ACC112 (cell line): Measurements from ENCODE around the gene PCOLCE2.
"Not testable (repeated sequence)": the region's sequence is repeated elsewhere in the genome, so short reads cannot be mapped to it uniquely, and the experiment has no call there.

ENCODE experiments used
- H2AFZ ChIP-seq: fragments of 200-600 bp; sonication (generic); one replicate; pipeline ENCODE4 v1.6.0; 2017; ENCODE audit warnings: antibody characterized with exemption, low read length; ENCODE audit not compliant: unreplicated experiment
- H3K27ac ChIP-seq: fragments of 200-600 bp; sonication (generic); 2 replicates; pipeline ENCODE4 v1.5.1; 2014; ENCODE audit warnings: low read depth, mild to moderate bottlenecking, antibody characterized with exemption, low read length, moderate library complexity
- H3K27me3 ChIP-seq: fragments of 200-600 bp; sonication (generic); 2 replicates; pipeline ENCODE4 v1.6.1; 2014; ENCODE audit warnings: mild to moderate bottlenecking, antibody characterized with exemption, low read length, moderate library complexity, mixed read lengths; ENCODE audit not compliant: insufficient read depth
- H3K36me3 ChIP-seq: fragments of 200-600 bp; sonication (generic); 2 replicates; pipeline ENCODE4 v1.6.1; 2016; ENCODE audit warnings: mild to moderate bottlenecking, antibody characterized with exemption, low read length, moderate library complexity, mixed read lengths; ENCODE audit not compliant: insufficient read depth
- H3K4me1 ChIP-seq: fragments of 200-600 bp; sonication (generic); one replicate; pipeline ENCODE4 v1.6.1; 2016; ENCODE audit warnings: low read length, mixed read lengths; ENCODE audit not compliant: insufficient read depth, unreplicated experiment, control insufficient read depth
- H3K4me3 ChIP-seq: fragments of 200-600 bp; sonication (generic); 2 replicates; pipeline ENCODE4 v1.5.1; 2014; ENCODE audit warnings: mild to moderate bottlenecking, low read depth, low read length
- H3K79me2 ChIP-seq: fragments of 200-600 bp; sonication (generic); one replicate; pipeline ENCODE4 v1.6.0; 2016; ENCODE audit warnings: low read length; ENCODE audit not compliant: control insufficient read depth, unreplicated experiment, insufficient read depth

PCOLCE2 gene

DNA sequence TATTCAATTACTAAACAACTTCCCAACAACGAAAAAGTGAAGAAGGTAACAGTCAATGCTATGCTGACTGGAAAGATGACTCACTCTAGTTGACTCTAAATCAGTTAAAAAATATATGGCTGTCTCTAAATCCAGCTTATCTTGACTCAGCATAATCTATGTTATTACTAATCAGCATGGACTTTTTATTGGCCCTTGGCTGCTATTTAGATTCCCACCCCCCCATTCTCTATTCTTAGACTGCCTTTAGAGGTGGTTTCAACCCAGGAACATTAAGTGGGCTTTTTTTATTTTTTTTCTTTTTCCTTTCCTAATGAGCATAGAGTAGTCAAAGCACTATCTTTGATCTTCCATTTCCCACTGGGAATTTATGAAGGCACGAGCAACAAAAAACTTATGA lies 1.9 kb downstream of the PCOLCE2 start:
- no peaks in the 10 kb centered on the region; the same call in 1 of the 2 replicates for H3K36me3 ChIP-seq
- peaks cover 15% of the 10 kb centered on the region for H3K79me2 ChIP-seq
- H3K27ac ChIP-seq: peak overlapping the region; percentile 62
- peak overlapping the region; percentile 87 for H3K4me3 ChIP-seq
- no peaks in the 10 kb centered on the region for H3K27me3 ChIP-seq
- peaks cover 13% of the 10 kb centered on the region for H3K4me1 ChIP-seq
- H2AFZ ChIP-seq: peak overlapping the region; percentile 11

DNA sequence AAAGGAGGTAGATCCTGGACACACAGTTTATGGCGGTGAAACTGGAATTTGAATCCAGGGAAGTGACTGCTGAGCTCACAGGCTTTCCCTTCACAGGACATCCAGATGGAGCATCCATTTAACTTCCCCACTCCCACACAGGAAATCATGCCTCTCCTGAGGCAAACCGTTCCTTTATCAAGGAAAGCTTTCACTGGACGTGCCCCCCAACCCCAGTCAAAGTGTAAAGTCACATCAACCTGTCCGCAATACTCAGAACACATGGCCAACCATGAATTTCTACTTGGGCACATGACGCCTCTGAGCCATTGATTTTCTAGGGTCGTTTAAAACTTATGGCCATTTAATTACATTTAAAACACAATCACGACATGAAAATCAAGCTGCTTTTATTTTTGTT lies 2.9 kb downstream of the PCOLCE2 start:
- Histone ChIP-seq H3K36me3 (no peaks in the 10 kb centered on the region; the same call in 1 of the 2 replicates), H3K79me2 (peaks cover 15% of the 10 kb centered on the region), H3K27me3 (no peaks in the 10 kb centered on the region), H2AFZ (no peak overlapping the region), H3K4me1 (peaks cover 13% of the 10 kb centered on the region), H3K4me3 (no peak overlapping the region), H3K27ac (no peak overlapping the region)

DNA sequence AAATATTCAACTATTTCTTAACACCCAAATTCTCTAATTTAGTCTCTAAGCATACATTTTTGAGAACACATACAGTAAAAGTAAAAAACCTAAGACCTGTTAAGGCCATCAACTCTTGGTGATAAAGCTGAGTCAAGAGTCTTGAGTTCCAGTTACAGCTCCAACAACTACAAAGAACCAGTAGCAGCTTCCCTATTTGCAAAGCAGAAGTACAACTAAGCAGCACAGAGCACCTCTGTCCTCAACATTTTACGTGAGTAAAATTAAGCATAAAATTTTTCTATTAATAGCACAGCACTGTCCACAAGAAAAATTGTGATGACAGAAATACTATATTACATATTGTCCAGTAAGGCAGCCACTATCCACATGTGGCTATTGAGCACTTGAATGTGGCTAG lies 4.4 kb downstream of the PCOLCE2 start:
- no peak overlapping the region for H3K4me3 ChIP-seq
- no peak overlapping the region for H2AFZ ChIP-seq
- H3K79me2 ChIP-seq: peaks cover 15% of the 10 kb centered on the region
- H3K27me3 ChIP-seq: no peaks in the 10 kb centered on the region
- H3K36me3 ChIP-seq: no peaks in the 10 kb centered on the region; the same call in 1 of the 2 replicates
- H3K27ac ChIP-seq: no peak overlapping the region
- H3K4me1 ChIP-seq: peaks cover 16% of the 10 kb centered on the region

DNA sequence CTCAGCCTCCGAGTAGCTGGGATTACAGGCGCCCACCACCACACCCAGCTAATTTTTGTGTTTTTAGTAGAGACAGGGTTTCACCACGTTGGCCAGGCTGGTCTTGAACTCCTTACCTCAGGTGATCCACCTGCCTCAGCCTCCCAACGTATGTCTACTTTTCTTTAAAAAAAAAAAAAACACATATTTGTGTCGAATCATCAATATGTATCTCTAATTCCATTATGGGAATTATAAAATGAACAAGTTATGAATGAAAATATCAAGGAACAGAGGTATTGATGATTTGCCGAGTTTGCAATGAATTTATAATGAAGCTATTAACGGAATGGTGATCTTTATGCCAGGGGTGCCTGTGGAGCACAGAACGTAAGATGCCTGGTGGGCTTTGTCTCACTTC lies 5.3 kb downstream of the PCOLCE2 start:
- H3K27ac ChIP-seq, H3K36me3 ChIP-seq, H3K27me3 ChIP-seq, H3K4me3 ChIP-seq, H2AFZ ChIP-seq: not testable (repeated sequence)
- peaks cover 16% of the 10 kb centered on the region for H3K4me1 ChIP-seq
- peaks cover 15% of the 10 kb centered on the region for H3K79me2 ChIP-seq

DNA sequence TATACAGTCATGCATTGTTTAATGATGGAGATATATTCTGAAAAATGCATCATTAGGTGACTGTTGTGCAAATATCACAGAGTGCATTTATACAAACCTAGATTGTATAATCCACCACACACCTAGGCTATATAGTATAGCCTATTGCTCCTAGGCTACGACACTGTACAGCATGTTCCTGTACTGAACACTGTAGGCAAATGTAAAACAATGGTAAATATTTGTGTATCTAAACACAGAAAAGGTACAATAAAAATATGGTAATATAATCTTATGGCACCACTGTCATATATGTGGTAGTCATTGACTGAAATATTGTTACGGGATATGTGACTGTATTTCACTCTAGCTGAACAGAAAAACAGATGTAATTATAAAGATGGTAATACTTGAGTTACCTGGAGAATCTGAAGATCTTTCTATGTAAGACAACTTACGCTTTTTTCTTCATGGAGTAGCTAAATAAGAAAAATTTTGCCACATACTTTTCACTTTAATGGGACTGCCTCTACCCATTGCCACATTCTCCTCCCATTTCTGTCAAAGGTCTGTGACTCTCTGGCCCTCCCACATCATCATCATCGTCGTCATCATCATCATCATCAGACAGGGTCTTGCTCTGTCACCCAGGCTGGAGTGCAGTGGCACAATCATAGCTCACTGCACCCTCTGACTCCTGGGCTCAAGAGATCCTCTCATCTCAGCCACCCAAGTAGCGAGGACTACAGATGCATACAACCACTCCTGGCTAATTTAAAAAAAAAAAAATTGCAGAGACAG lies 7.2 kb downstream of the PCOLCE2 start:
- H3K79me2 ChIP-seq: peaks cover 15% of the 10 kb centered on the region

DNA sequence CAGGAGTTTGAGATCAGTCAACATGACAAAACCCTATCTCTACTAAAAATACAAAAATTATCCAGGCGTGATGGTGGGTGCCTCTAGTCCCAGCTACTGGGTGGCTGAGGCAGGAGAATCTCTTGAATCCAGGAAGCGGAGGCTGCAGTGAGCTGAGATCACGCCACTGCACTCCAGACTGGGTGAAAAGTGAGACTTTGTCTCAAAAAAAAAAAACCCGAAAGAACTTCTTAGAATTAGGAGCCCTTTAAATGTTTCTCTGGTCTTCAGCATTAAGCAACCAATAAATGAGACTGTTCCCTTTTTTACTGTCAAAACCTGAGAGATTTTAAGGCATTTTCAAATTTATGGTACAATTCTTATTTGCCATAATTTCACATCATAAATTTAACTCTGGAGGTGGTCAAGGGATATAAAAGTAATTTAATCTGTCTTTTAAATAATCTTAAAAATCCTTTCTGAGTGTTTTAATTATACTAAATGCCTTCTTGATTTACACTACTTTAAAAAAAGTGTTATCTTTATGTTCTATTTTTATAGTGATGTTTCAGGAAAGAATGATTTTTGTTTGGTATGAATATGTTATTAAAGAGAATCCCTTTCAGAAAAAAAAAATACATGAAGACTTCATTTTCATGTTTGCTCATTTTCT lies 10.1 kb downstream of the PCOLCE2 start:
- no peaks in the 10 kb centered on the region; the same call in 1 of the 2 replicates for H3K36me3 ChIP-seq
- H3K27ac ChIP-seq: no peak overlapping the region
- no peak overlapping the region for H2AFZ ChIP-seq
- H3K79me2 ChIP-seq: no peaks in the 10 kb centered on the region
- H3K4me3 ChIP-seq: no peak overlapping the region
- no peaks in the 10 kb centered on the region for H3K27me3 ChIP-seq
- peaks cover 3% of the 10 kb centered on the region for H3K4me1 ChIP-seq

More for the DNA sequence above, 7.2 kb downstream of the PCOLCE2 start:
- H3K27ac ChIP-seq: no peak overlapping the region
- H3K4me1 ChIP-seq: peaks cover 7% of the 10 kb centered on the region
- H3K27me3 ChIP-seq: no peaks in the 10 kb centered on the region
- H3K4me3 ChIP-seq: no peak overlapping the region
- no peak overlapping the region for H2AFZ ChIP-seq
- H3K36me3 ChIP-seq: no peaks in the 10 kb centered on the region; the same call in 1 of the 2 replicates

DNA sequence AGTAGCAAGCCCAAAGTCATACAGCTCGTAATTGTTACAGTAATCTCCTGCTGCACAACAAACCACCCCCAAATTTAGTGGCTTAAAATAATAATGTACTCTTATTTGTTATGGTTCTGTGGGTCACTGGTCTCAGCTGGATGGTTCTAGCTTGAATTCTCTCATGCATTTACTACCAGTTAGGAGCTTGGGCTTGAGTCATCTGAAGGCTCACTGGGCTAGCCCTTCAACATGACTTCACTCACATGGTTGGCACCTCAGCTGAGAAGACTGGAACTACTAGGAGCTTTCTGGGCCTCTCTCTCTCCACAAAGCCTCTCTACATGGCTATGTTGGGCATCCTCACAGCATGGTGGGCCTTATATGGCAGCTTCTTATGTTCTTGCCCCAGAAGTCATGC lies 12.5 kb downstream of the PCOLCE2 start:
- H3K27ac ChIP-seq: no peak overlapping the region
- no peak overlapping the region for H3K4me3 ChIP-seq
- H3K4me1 ChIP-seq: peaks cover 3% of the 10 kb centered on the region
- no peak overlapping the region for H2AFZ ChIP-seq
- peaks cover 5% of the 10 kb centered on the region; the same call in 1 of the 2 replicates for H3K36me3 ChIP-seq
- H3K79me2 ChIP-seq: no peaks in the 10 kb centered on the region
- H3K27me3 ChIP-seq: no peaks in the 10 kb centered on the region

DNA sequence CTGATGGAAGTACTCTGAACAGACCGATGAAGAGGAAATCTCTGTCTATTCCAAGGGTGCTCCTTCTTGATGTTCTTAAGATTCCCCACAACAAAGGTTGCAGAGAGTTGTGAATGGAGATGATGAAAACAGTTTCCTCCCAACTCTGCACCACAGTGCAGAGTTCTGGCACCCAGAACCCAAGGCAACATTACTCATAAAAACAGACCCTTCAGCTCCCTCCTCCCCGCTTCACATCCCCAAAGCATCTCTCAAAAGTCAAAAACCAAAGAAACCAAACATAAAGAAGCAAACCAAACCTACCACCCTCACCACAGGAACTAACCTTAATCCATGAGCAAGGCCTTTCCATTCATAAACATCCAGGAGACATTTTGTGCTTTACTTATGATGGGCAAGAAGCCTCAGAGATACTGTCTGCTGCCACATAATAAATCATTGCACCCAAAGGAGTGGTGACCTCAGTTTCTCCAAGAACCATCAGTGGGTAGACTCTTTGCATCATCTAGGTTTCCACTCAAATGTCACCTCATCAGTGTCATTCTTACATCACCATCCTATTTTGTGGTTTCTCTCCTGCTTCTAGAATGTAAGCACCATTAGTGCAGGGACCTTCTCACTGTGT lies 13.2 kb downstream of the PCOLCE2 start:
- H3K27me3 ChIP-seq: no peaks in the 10 kb centered on the region
- no peak overlapping the region for H3K27ac ChIP-seq
- no peak overlapping the region for H3K4me3 ChIP-seq
- peaks cover 5% of the 10 kb centered on the region; the same call in 1 of the 2 replicates for H3K36me3 ChIP-seq
- H2AFZ ChIP-seq: no peak overlapping the region
- no peaks in the 10 kb centered on the region for H3K79me2 ChIP-seq
- no peaks in the 10 kb centered on the region for H3K4me1 ChIP-seq

DNA sequence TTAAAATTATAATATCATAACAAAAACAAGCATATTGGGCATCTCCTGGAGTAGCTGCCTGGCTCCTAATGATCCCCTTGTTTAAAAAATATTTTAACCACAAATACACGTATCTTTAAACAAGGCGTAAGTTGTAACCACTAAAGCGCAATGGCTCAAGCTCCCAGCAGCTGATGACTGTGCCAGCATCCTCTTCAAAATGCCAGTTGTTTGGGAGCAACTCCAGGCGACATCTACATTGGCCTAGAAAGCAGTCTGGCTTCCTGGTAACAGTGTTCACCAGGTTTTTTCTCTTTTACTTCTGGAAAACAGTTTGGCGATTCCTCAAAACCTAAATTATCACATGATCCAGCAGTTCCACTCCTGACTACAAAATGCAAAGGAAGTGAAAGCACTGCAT lies 13.8 kb downstream of the PCOLCE2 start:
- no peaks in the 10 kb centered on the region for H3K4me1 ChIP-seq
- no peak overlapping the region for H3K27ac ChIP-seq
- no peak overlapping the region for H2AFZ ChIP-seq
- H3K36me3 ChIP-seq: peaks cover 5% of the 10 kb centered on the region; the same call in 1 of the 2 replicates
- no peaks in the 10 kb centered on the region for H3K79me2 ChIP-seq
- no peak overlapping the region for H3K4me3 ChIP-seq
- H3K27me3 ChIP-seq: no peaks in the 10 kb centered on the region

DNA sequence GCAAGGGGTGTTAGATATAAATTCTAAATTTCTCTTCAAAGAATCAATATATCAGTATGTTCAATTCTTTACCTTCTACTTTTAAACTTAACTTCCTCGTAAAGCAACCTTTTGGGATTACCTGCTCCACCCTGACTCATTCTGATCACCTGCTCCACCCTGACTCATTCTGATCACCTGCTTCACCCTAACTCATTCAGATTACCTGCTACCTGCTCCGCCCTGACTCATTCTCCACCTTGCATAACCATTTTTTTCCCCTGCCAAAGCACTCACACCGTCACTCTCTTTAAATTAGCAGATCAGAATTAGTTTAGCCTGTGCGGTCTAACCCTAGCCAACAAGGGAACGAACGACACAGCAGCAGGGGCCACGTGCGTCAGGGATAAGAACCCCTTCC lies 20.5 kb downstream of the PCOLCE2 start:
- not testable (repeated sequence) for H3K27ac ChIP-seq, H3K36me3 ChIP-seq
- peaks cover 14% of the 10 kb centered on the region for H3K4me1 ChIP-seq

More for the DNA sequence above, 20.5 kb downstream of the PCOLCE2 start:
- not testable (repeated sequence) for H3K27me3 ChIP-seq, H2AFZ ChIP-seq, H3K4me3 ChIP-seq, H3K79me2 ChIP-seq
